HG03469 (cell line): ENCODE measurements around the gene PPP1R9B.

Experiments
- ATAC-seq: cut with Tn5 transposase; IDR thresholded peaks from one replicate; pipeline ENCODE4 v1.9.1; 2021; ENCODE audit warnings: mild to moderate bottlenecking, moderate library complexity, moderate number of reproducible peaks; ENCODE audit not compliant: unreplicated experiment

The PPP1R9B gene

DNA sequence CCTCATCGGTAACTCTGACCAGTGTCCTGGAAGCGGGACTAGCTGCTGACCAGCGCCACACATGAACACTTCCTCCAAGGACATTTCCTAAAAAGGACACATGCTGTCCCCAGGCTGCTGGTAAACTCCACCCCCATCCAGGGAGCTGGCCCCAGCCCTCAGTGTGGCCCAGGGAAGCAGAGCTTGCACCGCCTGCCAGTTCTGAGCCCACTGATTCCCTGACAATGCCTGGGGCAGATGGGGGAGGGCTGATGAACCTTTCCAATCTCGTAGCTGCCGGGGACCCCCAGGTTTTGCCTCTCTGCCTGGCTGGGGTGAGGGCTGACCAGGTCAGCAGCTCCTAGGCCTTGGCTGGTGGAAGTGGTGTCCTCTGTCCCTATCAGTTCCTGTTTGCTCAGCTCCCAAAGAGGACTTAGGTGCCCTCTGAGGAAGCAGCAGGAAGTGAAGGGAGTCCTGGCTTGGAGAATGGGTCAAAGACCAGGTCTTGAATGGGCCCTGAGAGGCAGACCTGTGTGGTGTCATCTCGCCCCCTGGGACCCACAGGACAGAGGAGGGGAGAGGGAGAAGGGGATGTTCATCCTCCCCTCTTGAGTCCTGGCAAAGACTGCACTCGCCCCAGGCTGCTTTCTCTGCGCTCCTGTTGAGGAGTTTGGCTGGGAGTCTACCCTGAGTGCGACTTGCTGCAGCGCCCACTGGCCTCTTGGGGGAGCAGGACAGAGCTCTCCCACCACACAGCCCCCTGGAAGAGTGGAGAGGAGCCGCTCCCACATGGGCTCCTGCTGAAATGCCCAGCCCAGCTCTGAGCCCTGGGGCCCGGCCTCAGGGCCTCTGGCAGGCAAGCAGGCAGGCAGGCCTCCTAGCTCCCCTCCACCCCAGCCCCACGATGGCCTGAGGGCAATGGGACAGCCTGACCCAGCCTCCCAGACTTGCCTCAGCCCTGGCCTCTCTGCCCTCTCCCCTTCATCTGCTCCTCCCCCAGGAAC, 38.5 kb downstream of the PPP1R9B start:
- ATAC-seq = no peak

DNA sequence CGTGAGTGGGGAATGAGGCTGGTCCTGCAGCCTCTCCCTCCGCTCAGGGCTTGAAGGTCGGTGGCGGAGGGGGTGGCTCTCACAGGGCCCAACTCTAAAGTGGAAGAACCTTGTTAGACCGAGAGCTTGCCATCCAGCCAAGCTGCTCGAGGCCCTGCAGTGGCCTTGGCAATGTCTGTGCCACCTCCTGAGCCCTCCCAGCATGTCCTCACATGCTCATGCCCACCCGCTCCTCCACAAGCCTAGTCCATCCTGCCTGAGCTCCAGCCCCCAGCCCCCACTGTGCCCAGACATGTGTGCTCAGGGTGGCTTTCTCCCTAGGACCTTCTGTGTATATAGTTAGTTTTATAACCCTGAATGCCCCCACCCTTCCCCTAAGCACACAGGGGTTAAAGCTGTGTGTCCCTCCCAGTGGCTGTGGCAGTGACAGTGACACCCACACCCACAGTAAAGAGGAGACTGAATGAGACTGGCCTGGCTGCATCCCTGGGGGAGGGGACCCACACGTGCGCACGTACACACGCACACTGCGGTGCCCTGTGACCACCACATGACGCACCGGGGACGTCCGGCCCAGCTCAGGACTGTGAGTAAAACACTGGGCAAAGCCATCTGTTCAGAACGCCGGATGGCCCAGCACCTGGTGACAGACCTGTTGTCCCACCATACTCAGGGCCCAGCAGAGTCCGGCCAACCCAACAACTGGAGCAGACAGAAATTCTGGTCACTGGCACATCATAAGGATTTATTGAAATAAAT, 39.7 kb downstream of the PPP1R9B start:
- no peak for ATAC-seq

DNA sequence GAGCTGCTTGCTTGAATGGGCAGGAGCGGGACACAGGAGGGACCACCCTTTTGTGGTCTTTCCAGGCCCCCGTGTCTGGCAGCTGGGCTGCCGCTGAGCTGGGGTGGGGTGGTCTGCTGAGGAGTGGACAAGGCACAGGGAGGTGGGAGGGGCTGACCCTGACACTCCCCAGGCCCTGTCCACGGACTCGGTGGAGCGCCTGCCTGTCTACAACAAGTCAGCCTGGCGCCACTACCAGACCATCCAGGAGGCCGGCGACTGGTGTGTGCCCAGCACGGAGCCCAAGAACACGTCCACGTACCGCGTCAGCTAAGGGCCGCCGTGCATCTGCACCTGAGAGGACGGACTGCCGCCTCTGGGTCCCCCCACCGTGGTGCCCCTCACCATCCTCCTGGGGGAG, 40.7 kb downstream of the PPP1R9B start:
- ATAC-seq = no peak

DNA sequence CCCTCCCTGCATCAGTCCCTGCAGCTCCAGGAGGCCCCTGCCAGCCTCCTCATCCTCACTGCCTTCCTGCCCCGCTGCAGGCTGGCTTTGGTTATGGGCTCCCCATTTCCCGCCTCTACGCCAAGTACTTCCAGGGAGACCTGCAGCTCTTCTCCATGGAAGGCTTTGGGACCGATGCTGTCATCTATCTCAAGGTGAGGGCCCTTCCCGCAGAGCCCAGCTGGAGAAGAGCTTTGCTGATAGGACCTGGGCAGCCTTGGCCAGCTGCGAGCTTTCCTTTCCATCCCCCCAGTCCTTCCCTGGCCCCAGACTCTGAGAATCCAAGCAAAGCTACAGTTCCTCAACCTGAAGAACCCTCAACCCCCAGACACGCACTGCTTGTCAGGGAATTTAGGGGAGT, 41.3 kb downstream of the PPP1R9B start:
- no peak for ATAC-seq

DNA sequence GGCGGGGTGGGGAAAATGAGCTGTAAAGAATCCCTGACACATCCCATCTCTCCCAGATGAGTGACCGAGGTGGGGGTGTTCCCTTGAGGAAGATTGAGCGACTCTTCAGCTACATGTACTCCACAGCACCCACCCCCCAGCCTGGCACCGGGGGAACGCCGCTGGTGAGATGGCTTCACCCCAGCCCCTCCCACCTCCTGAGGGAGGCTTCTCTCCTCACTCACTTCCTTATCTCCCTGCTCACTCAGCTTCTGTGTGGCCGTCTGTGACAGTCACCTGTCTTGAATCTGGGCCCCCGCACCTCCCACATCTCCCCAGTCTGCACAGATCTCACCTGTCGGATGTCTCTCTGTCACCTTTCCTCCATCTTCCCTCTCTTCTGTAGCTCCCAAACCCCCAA, 41.9 kb downstream of the PPP1R9B start:
- ATAC-seq = no peak

DNA sequence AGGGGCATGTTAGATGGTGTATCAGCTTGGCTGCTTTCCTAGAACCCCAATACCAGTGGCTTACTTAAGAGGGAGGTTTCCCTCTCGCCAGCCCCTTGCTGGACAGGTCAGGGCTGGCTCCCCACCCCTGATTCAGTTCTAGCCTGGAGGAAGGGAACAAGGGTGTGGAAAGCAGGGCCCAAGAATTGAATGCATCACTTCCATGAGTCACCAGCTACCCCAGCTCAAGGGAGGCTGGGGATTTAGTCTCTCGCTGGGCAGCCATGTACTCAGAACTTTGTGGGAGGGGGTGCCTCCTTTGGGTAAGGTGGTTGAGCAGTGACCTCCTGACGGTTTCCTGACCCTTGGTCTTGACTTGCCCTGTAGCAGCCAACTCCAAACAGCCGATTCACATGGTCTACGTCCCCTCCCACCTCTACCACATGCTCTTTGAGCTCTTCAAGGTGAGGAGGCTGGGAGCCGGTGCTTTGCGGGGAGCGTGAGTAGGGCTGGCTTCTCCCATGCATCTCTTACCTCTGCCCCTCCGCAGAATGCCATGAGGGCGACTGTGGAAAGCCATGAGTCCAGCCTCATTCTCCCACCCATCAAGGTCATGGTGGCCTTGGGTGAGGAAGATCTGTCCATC, 42.6 kb downstream of the PPP1R9B start:
- ATAC-seq = no peak

DNA sequence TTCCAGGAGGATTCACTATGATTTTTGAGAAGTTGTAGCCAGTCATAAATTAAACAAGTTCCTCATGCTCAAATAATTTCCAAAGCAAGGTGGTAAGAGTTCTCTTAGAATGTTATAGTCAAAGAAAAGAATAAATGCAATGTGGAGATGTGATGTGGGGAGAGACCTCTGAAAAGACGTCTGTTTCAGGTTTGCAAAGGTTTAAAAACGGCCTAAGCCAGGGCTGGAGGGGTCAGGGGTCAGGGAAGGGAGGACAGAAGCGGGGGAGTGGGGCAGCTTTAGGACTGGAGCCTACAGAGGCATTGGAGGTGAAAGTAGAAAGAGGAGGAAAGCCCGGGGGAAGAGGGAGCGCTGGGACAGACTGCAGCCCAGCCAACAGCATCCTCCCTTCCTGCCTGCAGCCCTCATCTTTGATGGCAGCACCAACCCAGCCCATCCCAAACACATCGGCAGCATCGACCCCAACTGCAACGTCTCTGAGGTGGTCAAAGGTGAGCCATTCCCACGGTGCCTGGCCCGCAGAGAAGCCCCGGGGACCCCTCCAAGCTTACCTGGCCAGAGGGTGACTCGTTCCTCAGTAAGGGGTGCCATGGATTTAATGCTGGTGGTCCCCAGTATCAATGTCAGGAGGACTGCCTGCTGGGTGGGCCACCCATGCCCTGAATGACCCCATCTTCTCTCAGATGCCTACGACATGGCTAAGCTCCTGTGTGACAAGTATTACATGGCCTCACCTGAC, 43.9 kb downstream of the PPP1R9B start:
- ATAC-seq = no peak

DNA sequence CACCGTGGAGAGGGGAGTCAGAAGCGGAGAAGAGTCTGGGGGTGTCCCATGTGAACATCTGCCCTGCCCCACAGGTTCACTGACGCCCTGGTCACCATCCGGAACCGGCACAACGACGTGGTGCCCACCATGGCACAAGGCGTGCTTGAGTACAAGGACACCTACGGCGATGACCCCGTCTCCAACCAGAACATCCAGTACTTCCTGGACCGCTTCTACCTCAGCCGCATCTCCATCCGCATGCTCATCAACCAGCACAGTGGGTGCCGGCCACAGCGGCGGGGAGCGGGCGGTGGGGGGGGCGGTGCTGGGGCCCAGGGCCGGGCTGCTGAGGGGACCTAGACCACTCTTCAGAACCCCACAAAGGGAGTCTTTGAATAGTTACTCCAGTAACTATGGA, 44.7 kb downstream of the PPP1R9B start:
- ATAC-seq = no peak

DNA sequence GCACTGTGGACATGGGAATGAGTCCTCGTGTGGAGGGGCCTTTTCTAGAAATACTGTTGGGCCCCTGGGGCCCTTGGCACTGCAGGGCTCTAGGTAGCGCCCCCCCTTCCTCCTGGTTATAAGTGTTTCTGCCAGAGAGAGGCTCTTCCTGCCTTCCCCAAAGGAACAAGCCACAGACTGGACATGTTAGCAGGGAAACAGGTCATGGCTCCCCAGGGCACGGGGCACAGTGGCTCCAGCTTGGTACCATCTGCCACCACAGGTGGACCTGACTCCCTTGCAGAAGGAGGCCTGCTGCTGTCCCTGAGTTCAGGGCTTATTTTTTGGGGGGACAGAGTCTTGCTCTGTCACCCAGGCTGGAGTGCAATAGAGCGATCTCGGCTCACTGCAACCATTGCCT, 46.5 kb downstream of the PPP1R9B start:
- no peak for ATAC-seq

DNA sequence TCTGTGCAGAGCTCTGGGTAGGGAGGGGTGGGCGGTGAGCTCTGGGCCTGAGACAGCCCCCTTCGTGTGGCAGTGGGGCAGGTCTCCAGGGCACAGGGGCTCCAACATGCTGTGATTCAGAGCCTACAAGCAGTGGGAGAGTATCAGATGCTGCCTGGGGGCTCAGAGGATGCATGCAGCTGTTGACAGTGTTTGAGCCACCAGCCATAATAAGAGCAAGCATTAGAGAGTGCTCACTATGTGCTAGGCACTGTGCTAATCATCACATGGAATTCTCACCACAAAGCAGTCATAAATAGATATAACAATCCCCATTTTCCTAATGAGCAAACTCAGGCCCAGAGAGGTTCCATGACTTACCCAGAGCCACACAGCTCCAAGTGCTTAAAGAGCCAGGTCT, 47.2 kb downstream of the PPP1R9B start:
- no peak for ATAC-seq

DNA sequence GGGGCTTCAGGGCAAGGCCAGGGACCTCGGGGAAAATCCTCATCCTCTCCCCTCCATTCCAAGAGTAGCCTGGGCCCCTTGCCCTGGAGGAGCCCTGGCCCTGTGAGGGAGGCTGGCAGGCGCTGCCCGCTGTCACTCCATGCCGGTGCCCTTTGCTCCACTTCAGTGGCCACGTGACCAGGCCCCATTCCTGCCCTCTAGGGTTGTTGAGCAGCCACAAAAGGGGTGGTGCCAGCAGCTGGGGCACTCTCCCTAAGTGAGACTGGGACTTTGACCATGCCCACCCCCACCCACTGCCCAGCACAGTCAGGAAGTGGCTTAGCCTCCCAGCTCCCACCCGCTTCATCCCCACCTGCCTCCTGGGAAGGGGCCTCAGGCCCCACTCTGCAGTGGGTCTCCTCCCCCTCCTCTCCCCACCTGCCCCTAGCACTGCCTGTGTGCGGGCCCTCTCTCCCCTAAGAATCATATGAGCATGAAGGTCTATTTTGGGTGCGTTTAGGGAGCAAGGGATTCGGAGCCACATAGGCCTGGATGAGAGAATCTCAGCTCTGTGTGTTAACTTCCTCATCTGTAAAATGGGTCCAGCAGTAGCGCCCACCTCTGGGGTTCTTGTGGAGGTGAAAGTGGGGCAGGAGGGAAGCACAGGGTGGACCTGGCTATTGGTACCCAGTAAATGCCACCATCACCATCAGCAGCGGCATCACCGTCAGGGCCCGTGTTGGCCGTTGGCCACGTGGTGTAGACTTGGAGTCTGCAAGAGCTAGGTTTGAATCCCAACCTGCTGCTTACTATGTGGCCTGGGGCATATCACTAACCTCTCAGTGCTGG, 48.1 kb downstream of the PPP1R9B start:
- no peak for ATAC-seq

DNA sequence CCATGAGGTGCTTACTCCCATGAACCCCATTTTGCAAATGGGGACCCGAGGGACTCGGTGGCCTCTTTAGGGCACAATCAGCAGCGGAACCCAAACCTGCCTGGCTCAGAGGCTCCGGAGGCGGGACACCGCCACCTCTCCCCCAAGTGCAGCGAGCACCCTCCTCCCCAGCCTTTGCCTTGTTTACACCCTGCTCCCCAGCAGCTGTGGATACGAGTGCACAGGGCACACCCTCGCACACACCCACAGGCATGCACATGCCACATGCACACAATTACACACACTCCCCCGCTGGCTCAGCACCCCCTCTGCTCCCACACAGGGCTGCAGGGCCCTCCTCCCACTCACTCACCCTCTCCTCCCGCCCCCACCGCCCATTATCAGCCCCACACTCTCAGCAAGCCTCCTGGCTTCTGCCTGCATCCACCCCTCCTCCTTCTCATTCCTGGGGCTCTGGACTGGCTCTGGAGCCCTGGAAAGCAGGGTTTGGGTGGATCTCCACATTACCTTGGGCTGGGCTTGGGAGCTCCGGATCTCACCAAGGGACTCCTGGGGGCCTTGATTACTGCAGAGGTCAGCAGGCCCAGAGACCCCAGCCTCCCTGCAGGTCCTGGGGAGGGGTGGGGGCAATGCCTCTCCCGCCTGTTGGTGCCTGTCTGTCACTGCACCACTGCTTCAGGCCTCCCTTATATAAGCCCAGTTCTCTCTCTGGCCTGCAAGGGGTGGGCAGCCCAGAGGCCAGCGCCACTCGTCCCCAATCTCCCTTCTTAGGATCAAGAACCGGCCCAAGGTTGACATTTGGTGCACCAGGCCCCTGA, 48.9 kb downstream of the PPP1R9B start:
- no peak for ATAC-seq

DNA sequence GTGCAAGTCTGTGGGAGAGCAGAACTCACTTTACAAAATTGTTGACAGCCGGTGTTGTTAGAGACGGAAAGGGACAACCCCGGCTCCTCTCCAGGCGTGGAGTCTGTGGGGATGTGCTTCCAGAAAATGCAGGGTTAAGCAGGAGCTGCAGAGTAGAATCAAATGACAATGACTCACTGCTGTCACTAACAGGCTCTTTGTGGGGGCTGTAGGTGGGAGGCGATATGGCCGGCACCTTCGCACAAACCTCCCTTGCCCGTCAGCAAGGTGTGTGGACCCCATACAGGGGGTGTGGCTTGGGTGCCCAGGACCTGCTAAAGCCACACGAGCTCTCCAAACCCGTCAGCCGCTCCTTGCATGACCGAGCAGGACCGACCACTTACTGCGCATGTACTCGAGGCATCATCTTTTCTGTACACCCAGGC, 49.5 kb downstream of the PPP1R9B start:
- no peak for ATAC-seq

DNA sequence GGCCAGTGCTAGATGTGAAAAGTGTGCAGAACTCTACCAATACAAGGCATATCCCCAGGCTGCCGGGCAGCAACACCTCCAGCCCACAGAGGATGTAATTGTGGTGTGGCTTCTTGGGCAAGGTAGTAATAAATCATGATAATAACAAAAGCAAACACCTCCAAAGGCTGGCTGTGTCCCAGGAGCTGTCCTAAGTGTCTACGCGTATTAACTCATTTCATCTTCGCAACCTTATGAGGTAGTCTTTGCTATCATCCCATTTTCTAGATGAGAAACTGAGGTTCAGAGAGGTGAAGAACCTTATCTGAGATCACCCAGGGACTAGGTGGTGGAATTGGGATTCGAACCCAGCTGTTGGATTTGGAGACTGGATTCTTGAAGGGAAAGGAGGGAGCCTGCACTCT, 50.0 kb downstream of the PPP1R9B start:
- no peak for ATAC-seq

DNA sequence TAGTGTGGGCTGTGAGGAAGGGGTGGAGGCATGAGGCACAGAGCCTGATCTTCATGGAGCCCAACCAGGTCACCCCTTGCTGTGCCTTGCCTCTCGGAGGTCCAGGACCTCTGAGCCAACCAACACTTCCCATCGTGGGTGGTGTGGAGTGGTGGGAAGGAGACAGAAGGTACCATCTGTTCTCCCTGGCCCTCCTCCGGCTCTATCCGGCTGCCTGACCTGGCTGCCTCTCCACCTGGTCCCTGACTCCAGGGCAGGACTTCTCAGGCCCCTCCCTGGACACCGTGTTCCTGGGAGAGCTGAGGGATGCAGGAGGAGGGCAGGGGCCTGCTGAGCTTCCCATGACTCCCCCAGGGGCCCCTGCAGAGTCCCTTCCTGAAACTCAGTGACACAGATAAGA, 51.5 kb downstream of the PPP1R9B start:
- no peak for ATAC-seq

DNA sequence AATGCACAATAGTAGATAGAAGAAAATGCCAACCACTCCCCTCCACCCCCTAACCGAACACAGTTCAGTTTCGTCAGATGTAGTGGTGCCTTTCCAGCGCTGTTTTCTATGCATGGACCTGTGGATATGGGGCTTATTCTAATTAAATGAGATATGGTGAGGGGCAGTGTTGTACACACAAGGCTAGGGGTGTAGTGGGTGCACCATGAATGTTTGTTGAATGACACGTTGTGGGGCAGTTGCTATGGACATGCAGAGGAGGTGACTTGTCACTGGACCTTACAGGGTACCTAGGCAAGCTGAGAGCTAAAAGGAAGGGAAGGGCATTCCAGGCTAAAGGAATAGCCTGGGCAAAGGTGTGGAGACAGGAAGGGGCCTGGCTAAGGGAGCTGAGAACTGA, 51.9 kb downstream of the PPP1R9B start:
- ATAC-seq = no peak

DNA sequence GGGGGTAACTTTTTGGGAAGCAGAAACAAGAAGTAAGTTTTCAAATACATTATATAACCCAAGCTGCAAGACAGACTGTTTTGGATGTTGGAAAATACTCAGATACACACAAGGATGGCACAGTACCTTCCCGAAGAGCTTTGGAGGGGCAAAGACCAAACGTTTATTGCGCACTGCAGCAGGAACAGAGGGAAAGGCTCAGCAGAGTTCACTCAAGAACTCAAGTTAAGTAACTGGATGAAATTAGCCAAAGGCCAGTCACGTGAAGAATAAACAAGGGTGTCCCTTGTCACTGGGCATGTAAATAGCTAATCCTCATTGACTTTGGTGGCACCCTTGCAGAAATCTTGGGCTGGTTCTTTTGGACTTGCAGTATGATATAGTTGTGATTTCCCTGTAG, 52.6 kb downstream of the PPP1R9B start:
- ATAC-seq = no peak

DNA sequence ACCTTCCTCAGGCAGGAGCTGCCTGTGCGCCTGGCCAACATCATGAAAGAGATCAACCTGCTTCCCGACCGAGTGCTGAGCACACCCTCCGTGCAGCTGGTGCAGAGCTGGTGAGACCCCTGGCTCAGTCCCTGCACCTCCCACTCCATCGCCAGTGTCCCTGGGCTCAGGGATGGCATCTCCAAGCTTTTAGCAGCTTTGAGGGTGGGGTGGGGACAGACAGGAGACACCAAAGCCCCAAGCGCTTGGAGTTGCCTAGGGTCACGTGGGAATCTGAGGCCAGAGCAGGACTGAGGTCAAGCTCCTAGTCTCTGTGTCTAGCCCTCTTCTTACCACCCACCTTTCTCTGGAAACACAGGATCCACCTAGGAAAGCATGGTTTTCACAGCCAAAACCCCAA, 53.0 kb downstream of the PPP1R9B start:
- no peak for ATAC-seq

DNA sequence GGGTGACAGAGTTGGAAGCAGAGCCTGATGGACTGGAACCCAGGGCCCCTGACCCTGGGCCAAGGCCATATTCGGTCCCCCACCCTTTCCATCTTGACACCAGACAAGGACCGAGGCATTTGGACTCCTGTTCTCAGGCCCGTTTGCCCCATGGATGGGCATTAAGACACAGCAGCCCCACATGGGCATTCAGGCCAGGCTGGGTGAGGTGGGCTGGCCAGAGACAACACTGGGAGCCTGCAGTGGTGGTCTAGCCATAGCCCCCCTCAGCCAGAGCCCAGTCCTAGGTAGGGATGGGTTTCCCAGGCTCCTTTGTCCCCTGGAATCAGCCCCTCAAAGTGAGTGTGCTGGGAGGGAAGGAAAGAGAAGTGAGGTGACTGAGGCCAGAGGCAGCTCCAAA, 53.7 kb downstream of the PPP1R9B start:
- ATAC-seq = no peak
